Right renal pelvis (tissue), 4 donors: ENCODE results near the gene ONECUT2. TPM values are rescaled to one million over a fixed set of nuclear protein-coding genes. Genes with fewer than 3 reads are reported as not detected.
"Not testable (repeated sequence)": the region's sequence is repeated elsewhere in the genome, so short reads cannot be mapped to it uniquely, and the experiment has no call there.

Experiments
- DNase-seq, 4 donors: peaks; one replicate each; pipeline ENCODE4 v3.0.0-alpha.2; 2013; ENCODE audit warnings: low read depth in 4 of 4, low spot score in 3 of 4, missing footprints in 1 of 4
- polyA plus RNA-seq, 4 donors: library from polyadenylated mRNA; unstranded; fragments of 120-200 nt; gene quantifications; one replicate each; pipeline ENCODE4 v1.2.1, GENCODE V29; 2013; ENCODE audit not compliant: insufficient read length in 4 of 4

ONECUT2 gene
- under 1 TPM; 0.08 to 0.22 (median 0.10) TPM for polyA plus RNA-seq

DNA sequence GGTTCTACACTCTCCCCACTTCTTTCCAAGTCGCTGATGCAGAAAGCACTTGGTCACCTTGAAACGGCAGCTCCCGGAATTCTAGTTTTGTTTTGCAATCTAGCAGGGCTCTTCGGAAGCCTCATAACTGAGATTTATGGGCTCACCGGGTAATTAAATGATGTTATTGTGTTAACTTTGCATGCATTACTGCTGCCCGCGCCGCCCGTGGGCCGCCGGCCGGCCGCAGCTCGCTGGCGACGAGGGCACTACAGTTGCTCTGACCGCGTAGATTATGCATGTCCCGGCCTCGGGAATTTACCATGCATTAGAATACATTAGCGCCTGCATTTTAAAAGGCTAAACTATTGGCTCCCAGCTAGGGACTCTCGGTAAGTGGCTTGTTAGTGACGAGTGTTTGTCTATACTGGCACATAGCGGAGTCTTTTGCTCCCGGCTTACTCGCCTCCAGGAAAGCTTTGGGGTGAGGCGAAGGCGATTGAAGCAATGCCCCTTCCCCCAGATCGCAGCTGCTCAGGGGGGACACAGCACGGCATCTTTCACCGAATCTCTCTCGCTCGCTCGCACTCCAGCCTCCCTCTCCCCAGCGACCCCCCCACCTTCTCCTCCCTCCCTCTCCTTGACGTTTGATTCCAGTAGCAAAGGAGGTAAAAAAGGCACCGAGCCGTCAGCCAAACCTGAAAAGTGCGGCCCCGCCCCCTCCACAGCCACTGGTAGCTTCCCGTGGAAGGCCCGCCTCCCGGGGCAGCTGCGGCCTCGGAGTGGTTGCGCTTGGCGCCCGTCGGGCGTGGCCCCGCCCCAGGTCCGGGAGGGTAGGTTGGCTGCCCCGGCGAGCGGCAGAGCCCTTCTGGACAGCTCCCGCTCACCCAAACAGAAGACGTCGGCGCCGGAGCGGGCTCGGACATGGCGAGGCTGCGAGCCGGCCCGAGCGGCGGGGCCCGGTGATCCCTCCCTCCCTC, at the start of gene ONECUT2:
Gene ONECUT2, plus strand, starts transcription at position 839 of the 959 bp plus-strand sequence. CDS start 343 bp downstream, outside the sequence.
- peak; percentile 79 to 82 (median 80) for DNase-seq

DNA sequence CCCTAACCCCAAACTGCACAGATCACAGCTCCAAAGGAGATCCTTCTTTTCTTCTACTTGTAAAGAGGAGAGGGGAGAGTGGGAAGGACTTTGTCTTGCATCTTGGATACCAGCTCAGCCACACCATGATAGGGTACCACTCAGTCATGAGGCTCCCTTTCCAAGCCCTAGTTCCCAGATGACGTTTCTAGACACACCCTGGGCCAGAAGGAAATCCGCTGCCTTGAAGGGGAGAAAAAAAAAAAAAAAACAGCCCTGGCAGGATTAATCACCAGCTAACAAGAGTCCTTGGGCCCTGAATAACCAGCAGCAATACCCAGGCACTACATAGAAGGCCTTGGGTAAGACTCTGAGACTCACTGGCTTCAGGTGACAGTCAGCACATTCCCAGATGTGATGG, 45.9 kb upstream of the ONECUT2 start:
- DNase-seq: no peak

DNA sequence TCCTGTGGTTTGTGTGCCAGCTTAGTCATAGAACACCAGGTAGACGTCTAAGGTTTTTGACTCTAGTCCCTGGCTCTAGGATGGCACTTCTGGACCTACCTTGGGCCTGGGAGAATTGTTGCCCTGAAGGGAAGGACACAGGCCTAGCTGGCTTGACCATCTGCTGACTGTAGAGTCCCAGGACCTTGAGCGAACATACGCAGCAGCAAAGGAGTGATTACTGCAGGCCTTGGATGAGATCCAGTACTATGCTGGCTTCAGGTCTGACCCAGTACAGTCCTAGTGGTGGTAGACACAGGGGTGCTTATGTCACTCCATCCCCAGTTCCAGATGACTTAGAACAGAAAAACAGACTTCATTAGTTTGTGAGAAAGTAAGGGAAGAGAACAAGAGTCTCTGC, 45.1 kb upstream of the ONECUT2 start:
- no peak for DNase-seq

DNA sequence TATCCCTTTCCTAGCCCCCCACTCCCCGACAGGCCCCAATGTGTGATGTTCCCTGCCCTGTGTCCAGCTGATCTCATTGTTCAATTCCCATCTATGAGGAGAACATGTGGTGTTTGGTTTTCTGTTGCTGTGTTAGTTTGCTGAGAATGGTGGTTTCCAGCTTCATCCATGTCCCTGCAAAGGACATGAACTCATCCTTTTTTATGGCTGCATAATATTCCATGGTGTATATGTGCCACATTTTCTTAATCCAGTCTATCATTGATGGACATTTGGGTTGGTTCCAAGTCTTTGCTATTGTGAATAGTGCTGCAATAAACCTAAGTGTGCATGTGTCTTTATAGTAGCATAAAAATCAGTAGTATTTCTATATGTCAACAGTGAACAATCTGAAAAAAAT, 40.4 kb upstream of the ONECUT2 start:
- not testable (repeated sequence) for DNase-seq

DNA sequence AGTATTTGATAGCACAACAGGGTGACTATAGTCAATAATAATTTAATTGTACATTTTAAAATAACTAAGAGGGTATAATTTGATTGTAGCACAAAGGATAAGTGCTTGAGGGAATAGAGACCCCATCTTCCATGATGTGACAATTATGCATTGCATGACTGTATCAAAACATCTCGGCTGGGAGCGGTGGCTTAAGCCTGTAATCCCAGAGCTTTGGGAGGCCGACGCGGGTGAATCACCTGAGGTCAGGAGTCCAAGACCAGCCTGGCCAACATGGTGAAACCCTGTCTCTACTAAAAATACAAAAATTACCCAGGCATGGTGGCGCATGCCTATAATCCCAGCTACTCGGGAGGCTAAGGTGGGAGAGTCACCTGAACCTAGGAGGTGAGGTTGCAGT, 38.3 kb upstream of the ONECUT2 start:
- DNase-seq: not testable (repeated sequence)

DNA sequence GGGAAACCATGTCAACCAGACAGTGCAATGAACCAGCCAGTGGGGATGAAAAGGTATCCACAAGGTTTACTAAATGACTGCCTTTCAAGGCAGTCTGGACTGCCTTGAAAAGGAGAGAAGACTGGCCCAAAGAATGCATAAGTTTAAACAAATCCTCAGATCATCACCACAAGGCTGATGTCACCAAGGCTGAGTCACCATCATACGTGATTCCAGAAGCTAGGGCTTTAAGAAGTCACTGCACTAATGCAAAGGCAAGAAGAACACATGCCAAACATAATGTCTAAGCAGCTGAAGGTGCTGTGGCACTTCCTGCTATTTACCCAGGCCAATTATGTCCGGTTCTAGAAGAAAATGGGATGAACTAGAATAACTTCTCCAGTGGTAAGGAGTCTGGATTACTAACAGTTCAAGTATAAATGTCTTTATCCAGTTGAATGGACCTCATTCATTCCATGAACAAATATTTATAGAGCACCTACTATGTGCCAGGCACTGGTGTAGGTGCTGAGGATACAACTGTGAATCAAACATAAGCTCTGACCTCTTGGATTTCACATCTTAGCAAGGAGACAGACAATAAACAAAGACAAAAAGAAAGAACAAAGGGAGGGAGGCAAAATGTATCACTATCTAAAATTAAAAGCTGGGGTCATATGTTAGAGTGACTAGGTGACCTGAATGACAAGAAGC, 37.6 kb upstream of the ONECUT2 start:
- no peak for DNase-seq

DNA sequence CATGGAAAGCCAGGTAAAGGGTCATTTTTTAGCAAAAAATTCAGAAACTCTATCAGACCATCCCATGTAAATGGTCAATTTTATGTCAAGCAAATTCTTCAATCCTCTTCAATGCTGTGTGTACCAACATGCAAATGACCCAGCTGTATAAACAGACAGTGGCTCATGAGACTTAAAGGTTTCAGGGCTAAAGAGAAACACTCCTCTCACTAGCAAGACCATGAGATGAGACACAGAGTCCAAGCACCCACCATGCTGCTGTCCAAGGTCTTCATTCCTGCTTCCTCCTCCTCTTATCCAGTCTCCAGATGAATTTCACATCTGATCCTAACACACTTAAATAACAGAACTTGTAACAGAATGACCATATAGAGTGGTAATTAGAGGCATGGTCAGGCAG, 30.8 kb upstream of the ONECUT2 start:
- DNase-seq: no peak

DNA sequence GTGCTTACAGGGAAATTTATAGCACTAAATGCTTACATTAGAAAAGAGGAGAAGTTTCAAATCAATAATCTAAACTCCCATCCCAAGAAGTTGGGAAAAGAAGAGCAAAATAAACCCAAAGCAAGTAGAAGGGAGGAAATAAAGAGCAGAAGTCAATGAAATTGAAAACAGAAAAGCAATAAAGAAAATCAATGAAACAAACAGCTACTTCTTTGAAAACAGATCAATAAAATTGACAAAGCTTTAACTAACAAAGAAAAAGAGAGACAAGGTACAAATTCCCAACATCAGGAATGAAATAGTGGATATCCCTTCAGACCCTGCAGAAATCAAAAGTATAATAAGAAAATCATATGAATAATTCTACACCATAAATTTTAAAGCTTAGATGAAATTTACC, 25.5 kb upstream of the ONECUT2 start:
- DNase-seq: no peak

DNA sequence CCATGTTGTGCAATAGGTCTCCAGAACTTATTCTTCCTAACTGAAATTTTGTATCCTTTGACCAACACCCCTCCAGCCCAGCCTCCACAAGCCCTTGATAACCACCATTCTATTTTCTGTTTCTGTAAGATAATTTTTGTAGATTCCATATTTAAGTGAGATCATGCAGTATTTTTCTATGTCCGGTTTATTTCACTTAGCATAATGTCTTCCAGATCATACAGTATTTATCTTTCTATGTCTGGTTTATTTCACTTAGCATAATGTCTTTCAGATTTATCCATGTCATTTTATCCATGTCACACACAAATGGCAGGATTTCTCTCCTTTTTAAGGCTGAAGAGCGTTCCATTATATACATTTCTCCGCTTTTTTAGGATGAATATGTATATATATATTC, 24.4 kb upstream of the ONECUT2 start:
- DNase-seq: no peak

DNA sequence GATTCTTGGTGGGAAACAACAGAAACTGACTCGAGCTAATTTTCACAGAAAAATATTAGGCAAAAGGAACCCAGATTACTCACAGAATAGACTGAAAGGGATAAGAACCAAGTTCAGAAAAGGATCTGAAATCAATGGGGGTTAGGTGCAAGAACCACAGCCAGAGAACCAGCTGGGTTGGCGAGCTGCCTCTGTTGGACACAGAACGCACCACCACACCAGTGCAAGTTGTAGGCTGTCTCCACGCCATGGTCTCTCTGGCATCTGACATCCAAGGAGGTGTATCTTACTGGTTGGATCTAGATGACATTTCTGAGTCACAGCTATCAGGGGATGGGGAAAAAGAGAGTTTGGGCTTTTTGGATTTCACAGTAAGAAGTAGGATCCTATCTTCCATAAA, 18.6 kb upstream of the ONECUT2 start:
- DNase-seq: no peak

DNA sequence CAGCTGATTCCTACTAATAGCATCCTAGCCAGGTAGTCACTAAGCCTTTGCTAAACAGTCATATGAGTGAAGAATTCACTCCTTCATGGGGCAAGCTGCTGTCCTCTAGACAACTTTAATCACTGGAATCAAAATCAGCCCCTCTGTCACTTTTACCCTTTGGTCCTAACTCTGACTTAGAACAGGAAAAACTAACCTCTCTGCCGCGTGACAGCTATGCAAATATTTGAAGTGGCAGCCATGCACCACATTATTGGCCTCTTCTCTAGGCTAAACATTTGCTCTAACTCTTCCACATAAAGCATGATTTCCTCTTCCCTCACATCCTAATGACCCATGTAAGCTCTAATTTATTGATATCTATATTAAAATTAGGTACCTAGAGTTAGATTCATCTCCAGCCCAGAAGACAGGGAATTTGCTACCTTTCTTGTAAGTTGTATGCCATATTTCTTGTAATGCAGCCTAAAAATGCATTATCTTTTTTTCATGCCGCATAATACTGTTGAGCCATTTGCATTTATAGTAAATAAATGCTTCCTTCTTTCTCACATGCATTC, 12.8 kb upstream of the ONECUT2 start:
- DNase-seq: no peak

DNA sequence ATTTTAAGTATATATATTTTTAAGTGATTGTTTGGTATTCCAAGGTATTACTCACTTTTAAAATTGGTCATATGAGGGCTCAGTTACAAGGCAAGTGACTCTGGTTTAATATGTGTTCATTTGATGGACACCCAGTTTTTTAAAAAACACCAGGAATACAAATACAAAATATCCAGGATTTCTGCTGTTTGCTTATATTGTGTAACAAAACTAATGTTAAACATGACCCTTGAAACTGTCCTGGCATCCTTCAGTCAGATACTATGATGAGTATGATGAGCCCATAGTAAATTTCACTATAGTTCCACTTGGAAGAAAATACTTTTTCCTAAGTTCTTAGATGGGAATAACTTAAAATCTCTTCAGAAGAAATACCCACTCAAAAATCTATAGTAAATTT, 11.4 kb upstream of the ONECUT2 start:
- DNase-seq: no peak

DNA sequence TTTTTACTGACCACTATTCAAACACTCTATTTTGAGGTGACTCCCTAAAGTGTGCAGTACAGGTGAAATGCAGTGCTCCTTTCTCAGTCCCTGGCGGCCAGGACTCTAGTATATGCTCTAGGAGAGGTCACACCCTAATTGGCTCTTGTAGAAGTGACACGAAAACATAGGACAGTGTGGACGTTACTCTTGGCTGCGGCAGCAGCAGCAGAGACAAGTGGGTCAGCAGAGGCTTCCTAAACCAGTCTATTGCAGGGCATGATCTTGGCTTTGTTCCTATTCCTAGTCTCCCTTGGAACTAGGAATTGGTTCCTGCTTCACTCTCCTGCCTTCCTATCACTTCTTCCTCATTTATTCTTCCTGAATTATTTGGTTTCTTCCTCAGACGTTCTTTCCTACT, 10.1 kb upstream of the ONECUT2 start:
- no peak for DNase-seq

DNA sequence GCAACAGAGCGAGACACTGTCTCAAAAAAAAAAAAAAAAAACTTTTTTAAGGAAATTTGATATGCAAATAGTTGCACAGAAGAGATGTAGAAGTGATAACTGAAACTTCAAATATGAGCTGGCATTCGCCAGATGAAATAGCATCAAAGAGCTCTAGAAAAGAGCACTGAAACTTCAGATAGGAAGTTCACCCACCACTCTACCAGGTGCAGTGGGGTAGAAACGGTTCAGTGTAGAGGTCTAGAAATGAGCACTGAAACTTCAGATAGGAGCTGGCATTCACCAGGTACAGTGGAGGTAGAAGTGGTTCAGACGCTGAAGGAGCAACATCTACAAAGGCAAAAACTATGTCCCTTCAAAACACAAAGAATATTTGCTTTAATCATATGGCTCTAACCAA, 9.0 kb upstream of the ONECUT2 start:
- DNase-seq: no peak

DNA sequence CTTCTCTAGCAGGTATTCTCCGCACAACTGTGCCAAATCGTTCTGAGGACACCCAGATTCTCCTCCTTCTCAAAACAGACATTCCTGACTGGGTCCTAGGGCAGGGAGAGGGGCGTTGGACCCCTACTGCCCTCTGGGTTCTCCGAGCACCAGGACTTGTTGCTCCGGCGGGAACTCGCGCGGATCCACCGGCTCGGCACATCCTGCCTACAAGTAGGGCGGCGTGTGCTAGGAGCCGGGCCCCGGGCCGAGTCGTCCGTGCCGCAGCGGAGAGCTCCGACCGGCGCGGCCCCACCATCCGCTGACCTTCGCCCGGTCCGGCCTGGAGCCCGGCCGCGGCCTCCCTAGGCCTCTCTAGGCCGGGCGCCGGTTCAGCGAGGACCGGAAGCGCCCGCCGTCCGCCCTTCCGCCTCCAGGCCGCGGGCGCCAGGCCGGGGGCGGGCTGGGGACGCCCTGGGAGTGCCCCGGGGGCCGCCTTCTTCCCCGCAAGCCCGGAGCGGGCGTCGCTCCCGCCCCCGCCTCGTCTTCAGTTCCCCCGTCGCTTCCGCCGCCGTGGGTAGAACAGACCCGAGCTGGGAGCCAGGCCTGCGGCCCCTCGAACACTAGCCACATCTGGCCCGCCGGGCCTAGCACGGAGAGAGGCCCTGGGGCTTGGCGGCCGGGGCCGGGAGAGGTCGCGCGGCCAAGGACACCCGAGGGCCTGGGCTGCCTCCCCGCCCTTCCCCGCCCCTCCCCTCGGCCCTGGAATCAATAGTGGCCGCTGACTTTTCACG, 7.6 kb upstream of the ONECUT2 start:
- no peak for DNase-seq

DNA sequence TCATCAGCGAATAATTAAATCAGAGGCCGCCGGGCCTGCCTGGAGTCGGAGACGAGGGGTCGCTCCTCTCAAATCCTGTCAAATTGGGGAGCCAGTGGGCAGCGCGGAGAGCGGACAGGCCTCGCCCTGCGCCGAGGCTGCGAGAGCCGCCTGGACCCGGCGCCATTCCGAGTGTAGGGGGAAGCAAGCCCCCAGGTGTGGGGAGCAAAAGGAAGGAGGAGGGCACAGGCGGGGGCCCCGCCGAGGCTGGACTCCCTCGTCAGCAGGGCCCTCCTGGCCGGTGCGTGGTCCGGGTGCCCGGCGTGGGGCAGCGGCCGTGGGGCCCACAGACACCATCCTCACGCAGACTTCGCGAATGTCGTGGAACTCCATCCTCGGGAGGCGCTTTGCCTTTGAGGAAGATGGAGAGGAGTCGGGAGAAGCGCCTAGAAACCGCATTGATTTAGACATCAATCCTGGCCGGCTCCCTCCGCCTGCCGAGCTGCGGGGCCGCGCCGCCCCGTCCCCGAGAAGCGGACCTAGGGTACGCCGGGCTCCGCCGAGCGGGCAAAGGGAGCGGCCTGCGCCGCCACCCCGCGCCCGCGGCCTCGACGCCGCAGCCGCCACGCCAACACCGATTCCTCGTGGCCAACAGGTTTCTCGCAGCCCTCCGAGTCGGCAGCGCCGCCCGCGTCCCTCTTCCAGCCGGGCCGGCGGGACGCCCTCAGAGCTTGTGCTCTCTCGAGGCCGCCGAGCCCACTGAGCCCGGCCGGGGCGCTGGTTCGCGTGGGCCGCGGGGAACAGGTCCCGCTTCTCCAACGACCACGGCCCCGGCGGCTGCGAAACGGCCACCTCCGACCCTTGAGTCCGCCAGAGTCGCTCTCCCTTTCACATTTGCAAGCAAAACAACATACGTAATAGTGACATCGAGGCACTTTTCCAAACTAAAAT, 6.7 kb upstream of the ONECUT2 start:
- no peak for DNase-seq

DNA sequence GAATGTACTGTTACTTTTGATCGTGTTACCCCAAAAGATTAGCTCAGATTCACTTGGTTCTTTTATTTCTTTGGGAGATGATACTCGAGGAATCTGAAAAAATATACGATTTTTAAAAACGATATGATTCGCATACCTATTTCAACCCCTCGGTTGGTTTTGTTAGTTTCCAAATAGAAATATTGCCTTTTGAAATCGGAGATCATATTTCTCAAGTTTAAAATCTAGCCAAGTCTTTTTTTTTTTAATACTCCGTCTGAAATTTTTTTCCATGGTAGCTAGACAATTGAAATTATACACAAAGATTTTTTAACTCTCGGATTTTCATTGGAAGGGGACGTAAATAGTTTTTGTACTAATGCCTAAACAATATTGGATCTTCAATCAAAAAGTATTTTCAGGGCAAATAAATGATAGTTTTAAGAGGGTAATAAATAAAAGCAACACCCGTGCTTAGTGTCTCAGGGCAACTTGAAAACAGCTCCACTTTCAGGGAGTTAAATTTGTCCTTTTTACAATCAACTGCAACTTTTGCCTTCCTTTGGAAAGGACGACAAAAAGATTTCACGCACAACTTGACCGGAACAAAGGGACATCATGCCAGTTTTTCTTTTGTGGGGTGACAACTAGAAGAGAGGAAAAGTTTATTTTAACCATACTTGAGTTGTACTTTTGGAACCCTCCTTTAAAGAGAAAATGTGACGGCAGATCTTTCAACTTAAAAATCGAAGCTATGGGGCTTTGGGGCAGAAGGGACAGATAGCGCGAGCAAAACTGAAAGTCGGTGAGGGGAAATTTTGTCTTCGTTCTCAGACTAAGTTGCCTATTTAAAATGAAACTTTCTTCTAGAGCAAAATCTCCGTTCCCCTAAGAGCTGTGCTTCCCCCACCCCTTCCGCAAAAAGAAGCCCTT, 5.8 kb upstream of the ONECUT2 start:
- DNase-seq: no peak
